ENCODE results near the gene UNKL.

Gene UNKL

DNA sequence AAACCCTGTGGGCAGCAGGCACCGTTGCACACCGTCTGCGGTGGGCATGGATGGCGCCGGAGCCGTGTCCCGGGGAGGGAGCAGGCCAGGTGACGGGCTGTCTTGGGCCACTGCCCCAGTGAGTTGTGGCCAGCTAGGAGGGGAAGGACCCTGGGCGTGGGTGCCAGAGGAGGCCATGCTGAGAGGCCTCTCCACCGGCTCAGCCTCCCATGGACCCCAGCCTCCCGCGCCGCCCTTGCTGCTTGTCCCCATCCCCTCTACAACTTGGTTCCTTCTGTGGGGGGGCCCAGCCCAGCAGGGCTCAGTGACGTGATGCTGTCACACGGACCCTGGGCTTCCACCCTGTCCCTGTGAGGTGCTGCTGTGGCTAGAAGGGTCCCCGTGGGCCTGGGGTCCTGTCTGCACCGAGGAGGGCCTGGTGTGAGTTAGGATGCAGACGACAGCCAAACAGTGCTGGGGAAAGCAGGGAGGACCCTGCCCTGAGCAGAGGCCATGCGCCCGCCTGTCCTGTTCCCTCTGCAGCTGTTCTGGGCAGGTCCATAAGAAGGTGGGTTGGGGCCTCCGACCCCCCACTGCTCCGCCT is 93.8 kb downstream of the UNKL start:
- no peak for DNase-seq

DNA sequence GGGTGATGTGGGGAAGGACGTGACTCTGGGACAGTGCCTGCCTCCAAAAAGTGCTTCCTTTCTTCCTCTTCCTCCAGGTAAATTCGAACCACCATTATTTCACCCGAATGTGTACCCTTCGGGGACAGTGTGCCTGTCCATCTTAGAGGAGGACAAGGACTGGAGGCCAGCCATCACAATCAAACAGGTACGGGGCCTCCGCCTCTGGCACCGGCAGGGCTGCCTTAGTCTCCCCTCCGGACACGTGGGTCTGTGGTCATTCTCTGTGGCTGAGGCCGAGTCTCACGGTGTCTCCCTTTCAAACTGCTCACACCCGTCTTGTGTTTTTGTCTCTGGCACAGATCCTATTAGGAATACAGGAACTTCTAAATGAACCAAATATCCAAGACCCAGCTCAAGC is 94.4 kb downstream of the UNKL start:
- DNase-seq: no peak

DNA sequence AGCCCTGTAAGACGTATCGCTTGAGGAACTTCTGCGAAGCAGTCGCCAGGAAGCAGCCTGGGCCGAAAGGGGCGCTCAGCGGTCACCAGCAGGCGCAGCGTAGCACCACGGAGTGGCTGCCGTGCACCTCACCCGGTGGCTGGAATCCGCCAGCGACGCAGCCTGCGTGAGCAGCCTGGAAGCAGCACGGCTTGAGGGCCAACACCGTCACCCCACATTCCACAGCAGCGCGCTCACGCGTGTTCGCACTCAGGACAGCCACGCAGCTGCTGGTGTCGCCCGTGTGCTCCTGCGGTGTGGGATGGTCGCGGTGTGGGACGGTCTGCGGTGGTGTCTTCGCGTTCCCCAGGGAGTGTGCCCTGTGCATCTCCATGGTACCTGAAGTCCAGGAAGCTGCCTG is 95.5 kb downstream of the UNKL start:
- no peak for DNase-seq

DNA sequence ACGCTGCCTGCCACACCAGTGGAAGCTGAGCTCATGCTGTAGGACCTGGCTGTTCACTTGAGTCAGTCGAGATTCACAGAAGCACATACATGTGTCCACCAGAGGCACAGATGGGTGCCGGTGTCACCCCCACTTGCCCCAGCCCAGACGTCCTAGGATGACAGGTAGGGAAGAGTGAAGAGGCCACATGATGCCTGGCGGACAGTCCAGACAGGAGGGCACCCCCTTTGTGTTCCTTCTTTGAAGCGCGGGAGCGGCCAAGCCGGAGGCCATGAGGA is 96.3 kb downstream of the UNKL start:
- DNase-seq: no peak

DNA sequence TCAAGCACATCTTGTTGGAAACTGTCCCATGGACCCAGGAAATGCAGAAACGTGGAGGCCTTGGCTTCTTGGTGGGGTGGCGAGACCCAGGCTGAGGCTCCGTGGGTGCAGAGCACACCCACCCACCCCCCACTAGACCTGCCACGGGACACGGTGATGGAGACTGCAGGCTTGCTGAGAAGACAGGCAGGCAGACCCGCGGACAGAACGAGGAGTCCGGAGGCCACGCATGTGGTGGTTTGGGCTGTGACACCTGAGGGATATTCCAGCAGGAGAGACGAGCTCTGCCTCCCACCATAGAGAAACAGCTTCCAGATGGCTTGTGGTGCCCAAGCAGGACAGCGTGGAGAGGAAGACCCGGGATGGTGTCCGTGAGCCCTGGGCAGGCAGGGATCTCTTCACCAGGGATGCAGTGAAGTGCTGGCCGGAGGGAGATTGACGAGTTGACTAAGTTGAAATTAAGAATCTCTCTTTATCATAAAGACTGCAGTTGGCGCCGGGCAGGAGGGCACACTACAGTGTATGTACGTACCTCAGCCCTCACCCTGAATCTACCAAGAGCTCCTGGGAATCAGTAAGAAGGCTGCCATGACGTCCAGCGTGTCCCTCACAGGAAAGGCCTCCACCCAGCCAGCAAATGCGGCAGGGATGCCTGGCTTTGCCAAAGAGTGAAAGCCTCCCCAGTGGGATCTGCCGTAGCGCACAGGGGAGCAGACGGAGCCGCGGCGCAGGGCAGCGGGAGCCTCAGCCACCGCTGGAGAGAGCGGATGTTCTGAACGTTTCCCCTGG is 96.8 kb downstream of the UNKL start:
- DNase-seq: no peak

DNA sequence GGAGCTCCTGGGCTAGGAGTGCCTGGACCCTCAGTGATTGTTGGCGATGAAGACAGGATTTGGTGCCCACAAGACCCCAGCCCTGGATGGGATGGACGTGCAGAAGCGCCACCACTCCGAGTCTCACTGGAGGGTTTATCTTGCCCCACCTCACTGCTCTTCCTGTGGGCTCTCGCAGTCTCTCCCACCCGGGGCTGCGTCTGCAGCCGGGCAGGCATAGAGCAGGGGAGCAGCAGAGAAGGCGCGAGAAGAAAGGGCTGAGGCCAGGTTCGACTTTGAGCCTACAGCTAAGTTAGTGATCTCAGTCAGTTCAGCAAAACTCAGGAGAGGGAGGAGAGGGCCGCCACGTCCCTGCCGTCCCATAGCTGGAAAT is 98.5 kb downstream of the UNKL start:
- DNase-seq: no peak

DNA sequence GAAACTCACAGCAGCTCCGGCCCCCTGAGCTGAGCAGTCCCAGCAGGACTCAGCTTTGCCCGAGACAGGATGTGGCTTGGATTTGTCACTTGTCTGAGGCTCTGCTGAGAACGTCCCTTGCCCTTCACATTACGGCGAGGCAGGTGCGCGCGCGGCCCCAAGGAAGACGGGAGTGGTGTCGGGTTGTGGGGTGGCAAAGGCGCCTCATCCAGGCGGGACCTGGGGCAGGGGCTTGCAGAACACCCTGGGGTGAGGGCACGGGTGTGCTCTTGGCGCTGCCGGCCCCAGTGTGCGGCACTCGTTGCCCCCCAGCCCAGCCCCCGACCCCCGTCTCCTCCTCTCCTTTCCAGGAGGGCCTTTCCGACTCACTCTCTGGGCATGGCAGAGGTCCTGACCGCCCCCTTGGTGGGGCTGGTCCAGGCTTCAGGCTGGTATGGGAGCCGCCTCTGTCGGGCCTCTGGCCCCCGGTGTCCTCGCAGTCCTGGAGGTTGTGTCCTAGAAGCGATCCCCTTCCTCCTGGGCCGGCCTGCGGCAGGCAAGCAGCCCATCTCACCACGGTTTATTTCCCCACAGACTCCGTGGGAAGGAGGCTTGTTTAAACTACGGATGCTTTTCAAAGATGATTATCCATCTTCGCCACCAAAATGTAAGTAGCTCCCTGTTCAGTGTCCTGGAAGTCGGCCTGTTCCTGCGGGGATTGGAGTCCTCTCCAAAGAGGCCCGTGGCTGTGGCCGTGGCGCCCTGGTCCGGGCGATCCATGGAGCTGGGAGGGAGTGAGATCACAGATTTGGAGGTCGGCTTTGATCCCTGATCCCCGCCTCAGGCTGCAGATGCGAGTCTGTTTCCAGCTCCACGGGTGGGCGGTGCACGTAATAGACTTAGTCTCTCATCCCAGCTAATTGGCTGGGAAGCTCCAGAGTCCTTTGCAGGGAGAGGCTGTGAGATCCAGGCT is 99.1 kb downstream of the UNKL start:
- no peak for DNase-seq

DNA sequence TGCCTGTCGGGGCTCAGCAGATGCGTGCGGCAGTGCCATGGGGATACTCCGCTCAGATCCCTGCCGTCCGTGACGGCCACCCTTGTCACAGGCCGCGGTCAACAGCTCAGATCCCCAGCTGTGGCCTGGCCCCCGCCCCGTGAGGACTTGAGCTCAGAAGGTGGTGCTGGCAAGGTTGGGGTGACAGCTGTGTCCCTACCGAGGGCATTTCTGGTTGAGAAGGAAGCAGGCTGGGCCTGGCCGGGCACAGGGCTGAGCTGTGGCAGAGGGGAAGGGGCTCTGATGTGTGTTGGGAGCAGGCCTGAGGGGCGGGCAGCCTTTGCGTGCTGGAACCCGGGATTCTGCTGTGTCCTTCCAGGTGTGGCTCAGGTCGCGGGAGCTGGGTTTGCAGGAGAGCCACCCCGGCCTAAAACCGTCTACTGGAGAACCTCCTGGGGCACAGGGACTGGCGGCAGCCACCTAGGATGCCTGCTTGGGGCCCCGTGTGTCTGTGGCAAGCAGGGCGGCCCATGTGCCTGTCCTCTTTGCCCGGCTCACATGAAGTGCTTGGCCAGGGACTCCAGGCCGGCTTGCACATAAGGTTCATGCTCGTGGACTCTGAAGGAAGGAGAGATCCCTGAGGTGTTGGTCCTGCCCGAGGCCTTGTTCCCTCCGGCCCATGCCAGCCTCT is 100.0 kb downstream of the UNKL start:
- no peak for DNase-seq

DNA sequence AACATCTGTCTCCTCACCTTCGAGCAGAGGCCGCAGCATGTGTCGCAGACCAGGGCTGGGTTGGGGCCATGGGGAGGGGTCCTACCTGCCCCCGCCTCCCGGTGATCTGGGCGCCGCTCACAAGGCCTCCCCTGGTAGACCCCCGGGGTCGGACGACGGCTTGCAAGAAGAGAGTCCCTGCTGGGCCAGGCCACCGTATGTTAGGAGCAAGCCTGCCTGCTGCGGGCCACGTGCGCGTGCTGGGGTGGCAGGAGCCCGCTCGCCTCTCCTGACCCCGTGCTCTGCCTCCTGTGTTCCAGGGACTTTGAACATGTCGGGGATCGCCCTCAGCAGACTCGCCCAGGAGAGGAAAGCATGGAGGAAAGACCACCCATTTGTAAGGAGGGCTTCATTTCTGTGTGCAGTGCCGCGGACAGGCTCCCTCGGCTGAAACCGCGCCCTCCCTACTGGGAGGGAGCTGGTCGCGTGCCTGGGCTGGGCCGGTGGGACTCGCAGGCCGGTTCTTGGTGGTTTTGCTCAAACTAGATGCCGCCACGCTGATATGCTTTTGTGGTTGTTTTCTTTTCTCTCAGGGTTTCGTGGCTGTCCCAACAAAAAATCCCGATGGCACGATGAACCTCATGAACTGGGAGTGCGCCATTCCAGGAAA is 100.7 kb downstream of the UNKL start:
- DNase-seq: no peak
